Activated T-cell treated with anti-CD3 and anti-CD28 coated beads for 48 hours (primary cell): Measurements from ENCODE around the gene SOX1.

Source experiments
- DNase-seq: peaks from one replicate; pipeline ENCODE4 v3.0.0-alpha.2; 2020; ENCODE audit warnings: low read depth

The SOX1 gene

DNA sequence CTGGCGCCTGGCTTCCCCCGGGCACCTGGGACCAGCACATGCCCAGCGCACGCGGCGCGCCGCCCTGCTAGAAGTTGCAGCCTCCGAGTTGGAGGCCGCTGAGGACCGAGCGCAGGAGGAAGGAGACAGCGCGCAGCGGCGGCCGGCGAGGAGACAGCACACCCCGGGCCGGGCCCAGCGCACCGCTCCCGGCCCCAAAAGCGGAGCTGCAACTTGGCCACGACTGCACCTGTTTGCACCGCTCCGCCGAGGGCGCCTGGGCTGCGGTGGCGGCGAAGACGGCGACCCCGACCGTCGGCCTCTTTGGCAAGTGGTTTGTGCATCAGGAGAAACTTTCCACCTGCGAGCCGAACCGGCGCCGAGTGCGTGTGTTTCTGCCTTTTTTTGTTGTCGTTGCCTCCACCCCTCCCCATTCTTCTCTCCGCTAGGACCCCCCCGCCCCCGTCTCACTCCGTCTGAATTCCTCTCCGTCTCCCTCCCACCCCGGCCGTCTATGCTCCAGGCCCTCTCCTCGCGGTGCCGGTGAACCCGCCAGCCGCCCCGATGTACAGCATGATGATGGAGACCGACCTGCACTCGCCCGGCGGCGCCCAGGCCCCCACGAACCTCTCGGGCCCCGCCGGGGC lies at the start of gene SOX1:
Gene SOX1, plus strand, starts transcription at position 34 of the 626 bp plus-strand sequence. Its CDS starts 510 bp downstream, at position 544.
- DNase-seq: no peak

DNA sequence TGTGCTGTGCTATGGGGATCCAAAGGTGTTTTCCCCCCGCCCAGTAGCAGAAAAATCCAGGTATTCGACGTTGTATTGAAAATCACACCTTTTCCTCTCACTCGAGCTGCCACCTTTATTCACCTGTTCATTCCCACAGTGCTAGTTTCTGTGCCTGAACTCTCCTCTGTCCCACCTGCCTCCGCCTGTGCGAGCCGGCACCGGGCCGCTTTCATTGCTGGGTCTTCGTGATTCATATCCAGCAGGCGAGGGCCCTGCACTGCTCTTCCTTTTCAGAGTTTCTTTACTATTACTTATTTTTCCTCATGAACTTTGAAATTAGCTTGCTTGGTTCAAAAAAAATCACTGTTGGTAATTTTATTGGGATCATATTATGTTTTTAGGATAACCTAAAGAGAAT lies 42.4 kb upstream of the SOX1 start:
- DNase-seq: no peak

DNA sequence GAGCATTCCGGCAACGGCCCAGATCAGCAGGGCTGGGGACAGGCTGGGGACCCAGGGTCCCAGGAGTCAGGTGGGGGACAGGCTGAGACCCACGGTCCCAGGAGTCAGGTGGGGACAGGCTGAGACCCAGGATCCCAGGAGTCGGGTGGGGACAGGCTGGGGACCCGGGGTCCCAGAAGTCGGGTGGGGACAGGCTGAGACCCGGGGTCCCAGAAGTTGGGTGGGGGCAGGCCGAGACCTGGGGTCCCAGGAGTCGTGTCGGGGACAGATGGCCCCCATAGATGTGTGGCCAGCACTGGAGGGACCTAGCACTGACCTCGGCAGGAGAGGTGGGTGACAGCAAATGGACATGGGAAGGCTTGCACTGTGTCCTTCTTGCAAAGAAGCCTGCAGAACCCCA lies 39.7 kb upstream of the SOX1 start:
- DNase-seq: no peak

DNA sequence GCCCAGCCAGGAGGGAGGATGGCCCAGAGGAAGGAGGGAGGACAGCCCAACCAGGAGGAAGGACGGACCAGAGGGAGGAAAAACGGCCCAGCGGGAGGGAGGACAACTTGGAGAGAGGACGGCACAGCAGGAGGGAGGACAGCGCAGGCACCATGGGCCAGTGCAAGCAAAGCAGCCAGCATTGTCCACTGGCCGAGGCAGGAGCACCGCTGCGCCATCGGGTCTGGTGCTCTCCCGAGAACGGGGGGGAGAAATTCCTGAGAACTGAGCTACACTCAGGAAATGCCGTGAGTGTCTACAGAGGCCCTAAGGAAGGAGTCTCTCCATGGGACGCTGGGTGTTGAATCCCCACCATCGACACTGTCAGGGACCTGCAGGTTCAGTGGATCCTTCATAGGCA lies 38.5 kb upstream of the SOX1 start:
- no peak for DNase-seq

DNA sequence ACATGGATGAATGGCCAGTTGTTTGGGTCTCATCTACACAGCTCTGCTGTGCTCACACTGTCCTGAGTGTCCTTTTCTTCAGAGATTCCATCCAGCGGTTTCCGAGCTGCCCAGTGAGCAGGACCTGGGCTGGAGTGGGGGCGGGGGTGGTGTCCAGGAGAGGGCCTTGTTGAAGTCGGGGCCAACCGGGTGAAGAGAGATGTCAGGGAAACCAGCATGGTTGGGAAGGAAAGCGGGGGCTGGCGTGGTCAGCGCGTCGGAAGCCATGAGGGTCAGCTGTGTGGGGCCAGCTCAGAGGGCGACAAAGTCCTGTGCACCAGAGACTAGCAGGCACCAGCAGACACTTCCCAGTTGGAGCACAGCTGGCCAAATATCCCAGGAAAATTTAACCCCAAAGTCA lies 37.8 kb upstream of the SOX1 start:
- DNase-seq: no peak

DNA sequence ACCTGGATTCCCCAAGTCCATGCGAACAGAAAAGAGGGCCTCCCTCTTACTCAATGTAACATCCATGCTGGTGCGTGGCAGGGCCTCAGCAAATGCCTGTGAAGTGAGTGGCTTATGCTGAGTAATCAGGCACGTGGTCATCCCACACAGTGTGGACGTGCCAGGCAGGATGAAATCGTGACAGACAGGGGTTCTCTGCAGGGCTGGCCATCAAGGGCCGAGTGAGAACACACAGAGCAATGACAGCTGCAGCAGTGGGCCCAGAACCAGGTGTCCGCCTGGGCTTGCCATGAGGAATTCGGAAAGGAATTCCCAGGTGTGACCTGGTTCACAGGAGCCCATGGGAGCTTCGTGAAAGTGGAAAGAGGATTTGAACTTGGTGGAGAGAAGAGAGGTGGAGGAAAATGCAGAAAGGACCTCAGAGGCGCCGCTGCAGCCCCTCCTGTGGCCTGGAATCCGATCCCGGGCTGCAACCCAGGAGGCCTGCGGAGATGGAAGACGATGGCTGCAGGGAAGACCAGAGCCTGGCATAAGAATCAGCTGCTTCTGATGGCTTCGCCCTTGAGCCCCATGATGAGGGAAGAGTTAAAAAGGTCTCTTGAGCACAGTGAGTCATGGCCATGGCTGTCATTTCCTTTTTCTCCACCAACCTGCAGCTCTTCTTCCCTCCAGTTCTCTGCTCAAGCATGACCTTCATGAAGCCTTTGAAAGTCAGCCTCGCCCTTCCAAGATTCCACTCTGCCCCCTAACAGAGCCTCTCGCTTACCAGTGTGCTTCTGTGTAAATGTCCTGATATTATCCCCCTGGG lies 34.6 kb upstream of the SOX1 start:
- DNase-seq: no peak

DNA sequence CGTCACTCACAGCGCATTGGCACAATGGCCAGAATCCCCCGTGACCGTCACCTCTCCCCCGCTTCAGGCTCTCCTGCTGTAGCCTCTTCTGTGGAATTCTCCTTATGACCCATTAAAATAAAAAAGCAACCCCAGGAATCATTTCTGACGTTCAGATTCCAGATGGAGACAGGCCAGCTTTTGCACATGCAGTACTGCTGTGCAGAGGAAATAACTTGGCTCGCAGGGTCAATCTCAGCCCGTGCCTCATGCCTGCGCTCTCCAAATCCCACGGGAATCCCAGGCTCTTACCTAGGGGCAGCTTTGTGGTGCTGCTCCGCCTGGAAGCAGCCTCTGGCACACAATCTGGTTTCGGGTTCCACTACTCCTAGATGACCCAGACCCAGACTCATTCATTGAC lies 32.7 kb upstream of the SOX1 start:
- no peak for DNase-seq

DNA sequence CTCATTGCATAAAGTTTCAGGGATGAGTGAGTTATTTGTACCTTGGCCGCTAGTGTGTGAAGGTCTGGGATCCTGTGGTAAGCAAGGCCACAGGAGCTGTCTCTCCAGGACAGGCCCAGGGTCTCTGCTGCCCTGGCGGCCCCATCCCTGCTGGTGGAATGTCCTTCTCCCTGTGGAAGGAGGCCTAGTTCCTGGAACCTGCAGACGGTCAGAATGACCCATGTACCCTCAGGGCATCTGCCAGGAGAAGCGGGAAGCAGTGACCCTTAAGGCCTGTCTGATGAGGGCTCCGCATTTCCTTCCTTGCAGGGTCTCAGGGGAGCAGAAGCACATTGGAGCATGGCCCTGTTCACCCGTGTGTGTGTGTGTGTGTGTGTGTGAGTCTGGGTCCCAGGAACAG lies 32.1 kb upstream of the SOX1 start:
- no peak for DNase-seq

DNA sequence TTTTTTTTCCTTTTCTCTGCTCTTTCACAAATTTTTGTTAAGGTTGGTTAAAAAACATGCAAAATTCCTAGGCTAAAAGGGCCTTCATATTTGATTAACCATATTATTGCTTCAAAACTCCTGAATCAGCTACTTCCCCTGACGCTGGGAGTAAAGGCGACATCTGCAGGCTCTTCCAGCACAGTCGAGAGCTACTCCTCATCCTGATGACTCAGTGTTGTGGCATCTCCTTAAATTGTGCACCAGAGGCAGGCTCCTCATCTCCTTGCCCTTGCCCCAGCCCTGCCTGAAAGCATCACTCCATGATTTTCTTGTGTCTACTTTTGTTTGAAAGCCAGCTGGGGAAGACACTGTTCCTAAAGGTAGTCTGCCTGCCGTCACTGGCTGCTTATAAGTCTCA lies 24.5 kb upstream of the SOX1 start:
- DNase-seq: no peak

DNA sequence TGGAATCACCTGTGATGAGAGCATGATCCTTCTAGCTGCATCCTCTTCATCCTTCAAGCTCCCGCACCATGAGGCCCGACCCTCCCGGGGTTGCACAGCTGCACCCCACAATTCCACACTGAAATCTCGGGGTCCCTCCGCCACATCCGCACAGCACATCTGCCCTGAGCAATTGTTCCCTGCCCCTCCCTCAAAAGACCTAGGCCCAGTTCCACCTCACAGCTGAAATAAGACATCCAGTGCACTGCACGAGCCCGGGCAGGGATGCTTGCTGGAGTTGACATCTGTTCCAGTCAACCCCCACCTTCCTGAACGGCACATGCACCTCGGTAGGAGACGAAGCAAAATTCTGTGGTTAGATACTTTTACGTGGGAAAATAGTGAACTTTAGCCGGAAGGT lies 14.7 kb upstream of the SOX1 start:
- DNase-seq: no peak

DNA sequence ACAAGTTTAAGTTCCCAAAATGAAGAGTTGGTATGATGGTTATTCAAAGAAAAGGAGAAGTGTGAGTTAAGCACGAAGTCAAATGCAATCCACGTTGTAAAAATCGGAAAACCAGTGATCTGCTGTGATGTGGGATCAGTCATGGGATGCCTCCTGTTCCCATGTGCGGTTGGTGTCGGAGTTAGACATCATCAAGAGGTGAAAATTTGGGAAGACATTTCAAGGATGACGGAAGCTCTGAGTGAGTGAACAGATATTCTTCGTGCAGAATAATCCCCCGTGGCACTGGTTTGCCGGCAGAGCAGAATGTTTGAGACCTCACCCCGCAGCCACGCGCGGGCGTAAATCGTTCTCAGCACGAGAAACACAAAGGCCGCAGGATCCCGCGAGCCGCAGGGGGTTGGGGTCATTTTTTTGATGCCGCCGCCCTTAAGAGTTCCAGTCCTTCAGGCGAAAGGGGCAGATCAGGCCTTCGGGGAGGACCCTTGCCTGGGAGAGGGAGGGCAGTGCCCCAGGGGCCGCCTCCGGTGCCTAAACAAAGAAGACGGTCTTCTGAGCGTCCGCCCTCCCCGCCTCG lies 13.7 kb upstream of the SOX1 start:
- DNase-seq: no peak

DNA sequence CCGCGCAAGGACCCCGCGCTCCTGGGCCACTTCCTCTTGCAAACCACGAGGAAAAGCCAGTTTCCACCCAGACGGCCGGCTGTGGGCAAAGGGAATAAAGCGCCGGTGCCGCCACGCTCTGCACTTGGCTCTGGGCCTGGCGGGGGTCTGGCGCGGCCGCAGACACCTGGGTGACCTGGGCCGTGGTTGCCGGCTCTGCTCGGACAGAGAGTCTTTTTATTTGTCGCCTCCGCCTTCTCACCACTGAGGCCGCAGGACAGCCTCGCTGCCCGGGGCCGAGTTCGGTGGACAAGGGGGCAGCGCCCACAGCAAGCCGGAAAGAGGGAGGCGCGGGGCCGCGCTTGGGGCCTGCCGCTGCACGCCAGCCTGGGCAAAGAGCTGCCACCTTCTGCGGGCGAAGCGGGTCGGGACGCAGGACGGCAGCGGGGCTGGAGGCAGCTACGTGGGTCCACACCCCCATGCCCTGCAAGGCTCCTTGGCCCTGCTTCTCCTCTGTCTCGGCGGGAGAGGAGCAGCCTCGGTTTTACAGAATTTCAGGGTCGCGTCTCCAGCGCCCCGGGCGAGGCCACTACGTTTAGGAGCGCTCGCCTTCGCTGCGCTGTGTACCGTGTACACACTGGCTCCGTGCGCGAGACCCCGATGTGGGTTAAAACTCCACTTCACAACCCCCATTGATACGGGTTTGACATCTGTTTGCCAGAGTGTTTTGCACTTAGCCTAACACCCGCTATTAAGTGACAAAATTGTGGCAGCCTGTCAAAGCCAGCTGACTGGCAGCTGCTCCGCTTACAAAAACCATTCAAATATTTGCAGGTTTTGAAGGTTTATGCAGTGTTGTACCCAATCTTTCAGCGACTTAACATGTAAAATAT lies 13.0 kb upstream of the SOX1 start:
- DNase-seq: no peak

DNA sequence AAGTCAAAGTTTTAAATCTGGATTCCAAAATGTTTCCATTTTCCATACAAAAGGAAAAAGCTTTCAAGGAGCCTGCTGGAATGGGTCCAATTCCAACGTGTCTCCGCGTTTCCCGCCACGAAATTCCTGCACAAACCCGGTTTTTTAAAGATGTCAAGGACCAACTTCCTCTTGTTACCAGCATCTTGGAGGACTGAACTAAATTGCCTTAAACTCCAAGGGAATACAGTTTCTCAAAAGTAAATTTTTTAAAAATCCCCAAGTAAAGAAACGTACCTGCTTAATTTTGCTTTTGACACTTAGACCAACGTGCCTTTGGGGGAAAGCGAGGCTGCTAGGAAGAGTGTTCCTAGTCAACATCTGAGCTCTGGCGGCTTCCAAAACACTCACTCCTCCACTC lies 12.3 kb upstream of the SOX1 start:
- no peak for DNase-seq

DNA sequence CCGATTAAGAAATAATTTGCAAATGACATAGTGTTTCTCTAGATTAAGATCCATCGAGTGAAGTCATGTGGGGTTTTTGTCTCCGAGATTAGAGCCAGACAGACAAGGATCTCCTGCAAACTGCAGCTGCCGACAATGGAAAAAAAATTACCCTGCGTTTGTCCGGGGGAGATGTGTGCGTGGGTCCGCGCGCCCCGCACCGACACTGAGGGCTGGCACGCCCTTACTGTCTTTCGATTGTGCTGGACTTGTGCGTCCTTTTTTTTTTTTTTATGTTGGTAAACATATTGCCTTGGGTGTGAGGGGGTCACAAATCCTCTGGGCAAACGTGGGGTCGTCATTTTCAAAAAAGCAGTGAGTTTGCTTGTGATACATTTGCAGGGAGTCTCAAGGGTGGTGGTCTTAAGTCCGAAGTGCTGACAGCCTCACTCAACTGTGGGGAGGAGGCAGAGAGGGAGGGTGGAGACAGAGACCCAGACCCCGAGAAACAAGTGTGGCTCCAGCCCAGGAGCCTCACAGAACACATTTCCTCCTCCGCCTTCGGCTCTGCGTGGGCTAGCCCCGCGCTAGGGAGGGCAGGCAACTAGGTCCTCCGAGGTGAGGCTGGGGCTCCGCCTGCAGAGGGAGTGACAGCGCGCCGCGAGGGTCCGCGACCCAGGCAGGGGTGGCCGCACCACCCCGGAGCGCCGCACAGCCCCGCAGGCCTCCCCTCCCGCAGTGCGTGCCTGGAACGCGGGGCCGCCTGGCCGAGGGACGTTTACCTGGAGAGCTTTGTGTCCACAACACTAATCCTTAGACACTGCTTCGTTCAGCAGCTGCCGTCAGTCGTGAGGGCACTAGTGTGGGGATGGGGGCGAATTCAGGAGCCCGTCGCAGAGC lies 11.7 kb upstream of the SOX1 start:
- no peak for DNase-seq

DNA sequence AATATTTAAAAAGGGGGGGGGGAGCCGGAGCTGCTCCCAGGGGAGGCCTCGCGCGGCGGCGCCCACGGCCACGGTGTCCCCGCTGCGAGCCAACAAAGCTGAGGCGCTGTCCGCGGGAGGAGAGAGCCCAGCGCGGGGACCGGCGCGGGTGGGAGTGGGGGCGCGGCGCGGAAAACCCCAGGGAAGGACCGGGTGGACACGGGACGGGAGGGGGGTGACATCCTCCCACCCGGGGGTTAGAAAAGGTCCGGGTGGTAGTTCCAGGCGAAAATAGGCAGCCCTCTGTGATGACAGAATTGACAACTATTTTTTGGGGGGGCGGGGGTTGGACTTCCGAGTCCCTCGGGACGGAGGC lies 11.1 kb upstream of the SOX1 start:
- no peak for DNase-seq

DNA sequence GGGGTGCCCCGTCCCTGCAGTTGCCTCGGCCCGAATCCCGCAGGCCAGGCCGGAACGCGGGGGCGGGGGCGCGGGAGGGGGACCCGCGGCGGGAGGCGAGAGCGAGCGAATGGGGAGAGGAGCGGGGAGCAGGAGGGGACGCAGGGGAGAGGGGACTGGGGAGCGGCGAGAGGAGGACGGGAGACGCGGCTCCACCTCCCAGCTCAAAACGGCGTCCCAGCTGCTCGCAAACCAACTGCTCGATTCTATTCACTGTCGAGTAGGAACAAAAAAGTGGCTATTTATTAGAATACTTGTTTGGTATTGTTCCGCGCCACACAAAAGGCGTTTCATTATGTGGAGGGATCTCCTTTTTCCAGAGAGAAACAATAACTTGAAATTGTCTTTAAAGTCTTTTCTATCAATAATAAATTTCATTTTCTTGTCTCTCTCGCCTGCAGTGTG lies 10.6 kb upstream of the SOX1 start:
- no peak for DNase-seq

DNA sequence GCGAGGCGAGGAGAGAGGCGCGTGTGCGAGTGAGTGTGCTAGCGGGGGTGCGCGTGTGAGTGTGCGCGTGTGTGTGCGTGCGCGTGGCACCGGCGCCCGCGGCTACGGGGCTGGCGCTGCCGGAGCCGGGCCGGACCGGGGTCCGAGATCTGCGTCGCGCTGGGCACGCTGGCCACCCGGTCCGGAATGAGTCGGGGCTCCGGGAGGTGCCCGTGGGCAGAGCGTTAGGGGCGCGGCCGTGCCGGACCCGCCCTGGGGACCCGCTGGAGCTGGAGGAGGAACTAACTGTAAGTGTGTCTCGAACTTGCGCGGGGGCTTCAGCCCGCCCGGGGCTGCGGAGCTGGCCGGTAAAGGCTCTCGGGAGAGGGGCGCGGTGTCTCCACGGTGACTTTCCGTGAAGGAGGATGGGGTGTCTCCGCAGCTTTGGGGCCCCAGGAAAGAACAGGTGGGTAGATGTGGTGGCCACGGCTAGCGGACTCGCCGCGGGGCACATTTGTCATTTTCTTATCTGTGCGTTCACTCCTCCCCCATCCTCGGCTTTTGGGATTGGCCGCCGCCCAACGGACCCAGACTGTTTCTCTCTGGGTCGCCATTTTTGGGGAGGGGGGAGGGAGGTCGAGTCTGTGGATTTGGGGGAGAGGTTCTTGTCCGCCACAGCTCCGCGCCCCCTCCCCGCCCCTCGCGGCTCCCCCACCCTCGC lies 10.1 kb upstream of the SOX1 start:
- DNase-seq: no peak

DNA sequence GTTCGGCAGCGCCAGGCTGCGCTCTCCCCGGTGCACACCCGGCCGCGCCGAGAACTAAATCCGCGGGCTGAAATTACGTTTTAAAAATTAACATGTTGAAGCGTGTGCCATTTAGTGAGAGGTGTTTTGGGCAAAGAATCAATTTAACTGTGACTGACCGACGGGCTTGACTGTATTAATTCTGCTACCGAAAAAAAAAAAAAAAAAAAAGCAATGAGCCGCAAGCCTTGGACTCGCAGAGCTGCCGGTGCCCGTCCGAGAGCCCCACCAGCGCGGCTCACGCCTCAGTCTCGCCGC lies 9.6 kb upstream of the SOX1 start:
- DNase-seq: no peak

DNA sequence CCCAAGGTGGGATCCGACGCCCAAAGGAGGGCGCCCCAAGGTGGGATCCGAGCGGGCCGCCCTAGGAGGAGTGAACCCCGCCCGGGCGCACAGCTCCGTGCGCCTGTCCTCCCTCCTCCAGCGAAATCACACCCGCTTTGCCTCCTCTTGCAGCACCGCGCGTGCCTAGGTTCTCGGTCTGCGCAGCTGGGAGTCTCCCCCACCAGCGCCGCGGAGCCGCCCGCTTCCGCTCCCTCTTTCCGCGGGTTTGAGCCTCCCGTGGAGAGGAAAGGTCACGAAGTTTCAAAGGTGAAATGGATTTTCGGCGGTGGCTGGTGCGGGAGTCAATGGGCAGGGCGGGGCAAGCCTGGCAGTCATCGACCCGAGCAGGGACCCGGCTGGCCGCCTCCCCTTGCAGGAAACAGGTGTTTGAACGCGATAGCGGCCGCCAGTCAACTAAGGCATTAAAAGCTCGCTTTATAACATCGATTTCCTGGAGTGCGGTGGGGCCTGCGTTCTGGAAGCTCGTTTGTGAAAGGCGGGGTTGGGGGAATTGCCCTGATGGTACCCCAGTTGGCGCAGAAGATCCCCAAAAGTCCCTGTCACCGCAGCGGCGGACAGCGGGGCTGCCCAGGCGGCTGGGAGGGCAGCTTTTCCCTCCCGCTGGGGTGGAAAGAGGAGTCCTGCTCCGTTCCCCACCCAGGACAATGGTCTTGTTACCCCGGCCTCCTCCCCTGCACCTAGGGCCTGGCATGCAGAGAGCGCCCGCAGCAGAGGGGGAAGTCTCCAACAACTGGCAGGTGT lies 9.0 kb upstream of the SOX1 start:
- no peak for DNase-seq

DNA sequence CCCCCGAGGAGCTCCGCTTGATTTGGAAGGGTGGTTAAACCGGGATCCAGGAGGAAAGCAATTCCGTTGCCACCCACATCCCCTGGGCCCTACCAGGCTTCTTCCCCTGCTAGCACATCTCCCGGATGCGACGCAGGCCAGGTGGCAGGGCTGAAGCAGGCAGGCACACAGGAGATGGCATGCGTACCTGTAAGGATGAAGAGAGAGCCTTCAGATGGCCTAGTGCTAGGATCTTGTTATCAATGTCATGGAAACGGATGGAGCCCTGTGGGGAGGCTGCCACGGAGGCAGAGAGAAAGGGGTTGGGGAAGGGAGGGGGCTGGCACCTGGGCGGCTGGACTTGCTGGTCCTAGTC lies 8.5 kb upstream of the SOX1 start:
- DNase-seq: no peak

DNA sequence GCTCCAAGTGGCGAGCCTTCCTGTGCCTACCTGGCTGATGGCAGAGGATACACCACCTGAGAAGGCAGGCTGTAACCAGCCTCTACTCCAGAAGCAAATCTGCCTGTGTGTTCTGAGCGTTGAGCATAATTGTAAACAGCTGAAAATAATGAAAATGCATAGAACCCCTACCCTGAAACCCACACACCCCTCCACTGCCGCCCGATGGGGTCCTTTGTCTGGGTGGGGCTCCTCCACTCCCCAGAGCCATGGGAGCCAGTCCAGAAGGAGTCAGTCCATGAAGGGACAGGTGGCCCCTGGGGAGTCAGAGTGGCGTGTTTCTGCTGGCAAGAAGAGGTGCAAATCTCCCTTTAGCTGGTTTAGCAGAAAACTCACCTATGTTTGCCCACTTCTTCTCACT lies 8.0 kb upstream of the SOX1 start:
- DNase-seq: no peak
